ENCODE results near the gene BAAT. TPM values are rescaled to one million over a fixed set of nuclear protein-coding genes. Genes with fewer than 3 reads are reported as not detected.

The BAAT gene
- total and polyA plus RNA-seq, 2 of the 13 experiments (the other 11 are each of a cell fraction or from before 2014, with no cell fraction given): 0.71 to 7.9 TPM

- TF ChIP-seq, protein P1, sequence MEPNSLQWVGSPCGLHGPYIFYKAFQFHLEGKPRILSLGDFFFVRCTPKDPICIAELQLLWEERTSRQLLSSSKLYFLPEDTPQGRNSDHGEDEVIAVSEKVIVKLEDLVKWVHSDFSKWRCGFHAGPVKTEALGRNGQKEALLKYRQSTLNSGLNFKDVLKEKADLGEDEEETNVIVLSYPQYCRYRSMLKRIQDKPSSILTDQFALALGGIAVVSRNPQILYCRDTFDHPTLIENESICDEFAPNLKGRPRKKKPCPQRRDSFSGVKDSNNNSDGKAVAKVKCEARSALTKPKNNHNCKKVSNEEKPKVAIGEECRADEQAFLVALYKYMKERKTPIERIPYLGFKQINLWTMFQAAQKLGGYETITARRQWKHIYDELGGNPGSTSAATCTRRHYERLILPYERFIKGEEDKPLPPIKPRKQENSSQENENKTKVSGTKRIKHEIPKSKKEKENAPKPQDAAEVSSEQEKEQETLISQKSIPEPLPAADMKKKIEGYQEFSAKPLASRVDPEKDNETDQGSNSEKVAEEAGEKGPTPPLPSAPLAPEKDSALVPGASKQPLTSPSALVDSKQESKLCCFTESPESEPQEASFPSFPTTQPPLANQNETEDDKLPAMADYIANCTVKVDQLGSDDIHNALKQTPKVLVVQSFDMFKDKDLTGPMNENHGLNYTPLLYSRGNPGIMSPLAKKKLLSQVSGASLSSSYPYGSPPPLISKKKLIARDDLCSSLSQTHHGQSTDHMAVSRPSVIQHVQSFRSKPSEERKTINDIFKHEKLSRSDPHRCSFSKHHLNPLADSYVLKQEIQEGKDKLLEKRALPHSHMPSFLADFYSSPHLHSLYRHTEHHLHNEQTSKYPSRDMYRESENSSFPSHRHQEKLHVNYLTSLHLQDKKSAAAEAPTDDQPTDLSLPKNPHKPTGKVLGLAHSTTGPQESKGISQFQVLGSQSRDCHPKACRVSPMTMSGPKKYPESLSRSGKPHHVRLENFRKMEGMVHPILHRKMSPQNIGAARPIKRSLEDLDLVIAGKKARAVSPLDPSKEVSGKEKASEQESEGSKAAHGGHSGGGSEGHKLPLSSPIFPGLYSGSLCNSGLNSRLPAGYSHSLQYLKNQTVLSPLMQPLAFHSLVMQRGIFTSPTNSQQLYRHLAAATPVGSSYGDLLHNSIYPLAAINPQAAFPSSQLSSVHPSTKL (CRISPR knock-in tag; IDR thresholded peaks at IDR 0.05): peak; percentile 26; the same call in 1 of the 2 replicates
- TF ChIP-seq ZBTB3 (CRISPR knock-in tag; IDR thresholded peaks at IDR 0.05; ENCODE audit: borderline replicate concordance, low read depth) (no peak; the same call in 1 of the 2 replicates), FOXM1 (CRISPR knock-in tag; IDR thresholded peaks at IDR 0.05) (no peak), RNF2 (conservative IDR thresholded peaks at IDR 0.05; ENCODE audit: low read depth) (no peak), GTF3A (CRISPR knock-in tag; conservative IDR thresholded peaks at IDR 0.05) (no peak), MYPOP (CRISPR knock-in tag; IDR thresholded peaks at IDR 0.05) (peak; percentile 28; the same call in 1 of the 2 replicates), MAFF (IDR thresholded peaks at IDR 0.05; ENCODE audit: low read depth, low read length) (peak; percentile 33; the same call in 1 of the 2 replicates), ZNF713 (CRISPR knock-in tag; IDR thresholded peaks at IDR 0.05) (no peak), RXRB (CRISPR knock-in tag; IDR thresholded peaks at IDR 0.05; ENCODE audit: borderline replicate concordance) (peak; percentile 63; the same call in 1 of the 2 replicates), ZNF660 (CRISPR knock-in tag; IDR thresholded peaks at IDR 0.05; ENCODE audit: borderline replicate concordance, low read depth) (no peak), ZNF724P (CRISPR knock-in tag; IDR thresholded peaks at IDR 0.05; ENCODE audit: borderline replicate concordance) (no peak), SOX6 (IDR thresholded peaks at IDR 0.05) (no peak), SOX6 (CRISPR knock-in tag; IDR thresholded peaks at IDR 0.05) (peak; percentile 21; the same call in 1 of the 2 replicates), SP5 (CRISPR knock-in tag; IDR thresholded peaks at IDR 0.05; ENCODE audit: borderline replicate concordance, low read depth) (0 out of 2 replicates have a peak, but pooled peaks have one; percentile 20), GRHL1 (CRISPR knock-in tag; conservative IDR thresholded peaks at IDR 0.05) (no peak), RELA (CRISPR knock-in tag; IDR thresholded peaks at IDR 0.05) (no peak)
- TF ChIP-seq, protein P2, sequence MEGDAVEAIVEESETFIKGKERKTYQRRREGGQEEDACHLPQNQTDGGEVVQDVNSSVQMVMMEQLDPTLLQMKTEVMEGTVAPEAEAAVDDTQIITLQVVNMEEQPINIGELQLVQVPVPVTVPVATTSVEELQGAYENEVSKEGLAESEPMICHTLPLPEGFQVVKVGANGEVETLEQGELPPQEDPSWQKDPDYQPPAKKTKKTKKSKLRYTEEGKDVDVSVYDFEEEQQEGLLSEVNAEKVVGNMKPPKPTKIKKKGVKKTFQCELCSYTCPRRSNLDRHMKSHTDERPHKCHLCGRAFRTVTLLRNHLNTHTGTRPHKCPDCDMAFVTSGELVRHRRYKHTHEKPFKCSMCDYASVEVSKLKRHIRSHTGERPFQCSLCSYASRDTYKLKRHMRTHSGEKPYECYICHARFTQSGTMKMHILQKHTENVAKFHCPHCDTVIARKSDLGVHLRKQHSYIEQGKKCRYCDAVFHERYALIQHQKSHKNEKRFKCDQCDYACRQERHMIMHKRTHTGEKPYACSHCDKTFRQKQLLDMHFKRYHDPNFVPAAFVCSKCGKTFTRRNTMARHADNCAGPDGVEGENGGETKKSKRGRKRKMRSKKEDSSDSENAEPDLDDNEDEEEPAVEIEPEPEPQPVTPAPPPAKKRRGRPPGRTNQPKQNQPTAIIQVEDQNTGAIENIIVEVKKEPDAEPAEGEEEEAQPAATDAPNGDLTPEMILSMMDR (CRISPR knock-in tag; IDR thresholded peaks at IDR 0.05): peak; percentile 87
These were observed 72.9 kb downstream of the BAAT start (continued) for GRCh38 chr9:101311758-101312420.

All from HepG2 (cell line).